H54 (cell line): Measurements from ENCODE around the gene KLRC2.
"Not testable (repeated sequence)": the region's sequence is repeated elsewhere in the genome, so short reads cannot be mapped to it uniquely, and the experiment has no call there.

Experiments used
- DNase-seq: peaks from one replicate; pipeline ENCODE4 v3.0.0; 2011; ENCODE audit warnings: low spot score, mixed read lengths; ENCODE audit not compliant: insufficient read length
- FAIRE-seq: peaks from 3 replicates; lab custom pipeline; 2011; peaks lifted over from hg19 to GRCh38; lab: Jason Lieb, UNC
- POLR2A ChIP-seq: IDR thresholded peaks from 2 replicates; pipeline ENCODE4 v1.6.1; 2011; ENCODE audit warnings: low read depth, mild to moderate bottlenecking, low read length

Gene KLRC2

GRCh38 chr12:10435816-10436215 is at the start of gene KLRC2:
Gene KLRC2, minus strand, starts transcription at chr12:10436010. Its CDS starts 24 bp downstream, at chr12:10435986.
- peak; percentile 94 for FAIRE-seq
- DNase-seq, result not testable (repeated sequence)

GRCh38 chr12:10481901-10482300 is 46.1 kb upstream of the KLRC2 start:
- FAIRE-seq, DNase-seq: not testable (repeated sequence)

GRCh38 chr12:10472808-10473207 is 37.0 kb upstream of the KLRC2 start:
- not testable (repeated sequence) for FAIRE-seq, DNase-seq

- no peak for TF ChIP-seq POLR2A
- DNase-seq, result no peak
- FAIRE-seq, result no peak
These were observed 33.9 kb upstream of the KLRC2 start for GRCh38 chr12:10469701-10470100.

GRCh38 chr12:10466311-10466710 is 30.5 kb upstream of the KLRC2 start:
- FAIRE-seq (no peak), DNase-seq (no peak)
- TF ChIP-seq POLR2A, result no peak

- DNase-seq (no peak), FAIRE-seq (no peak)
- no peak for TF ChIP-seq POLR2A
These were observed 21.9 kb upstream of the KLRC2 start for GRCh38 chr12:10457760-10458159.

- no peak for TF ChIP-seq POLR2A
- FAIRE-seq (no peak), DNase-seq (no peak)
These were observed 21.0 kb upstream of the KLRC2 start for GRCh38 chr12:10456856-10457255.

GRCh38 chr12:10455766-10456165 is 20.0 kb upstream of the KLRC2 start:
- no peak for FAIRE-seq
- DNase-seq, result no peak
- TF ChIP-seq POLR2A, result no peak

GRCh38 chr12:10454531-10454930 is 18.7 kb upstream of the KLRC2 start:
- TF ChIP-seq POLR2A, result no peak
- no peak for FAIRE-seq
- DNase-seq, result no peak

- DNase-seq (no peak), FAIRE-seq (no peak)
- TF ChIP-seq POLR2A, result no peak
These were observed 17.3 kb upstream of the KLRC2 start, which contains the start of gene KLRC1 for GRCh38 chr12:10453156-10453555. Gene KLRC1, minus strand, starts transcription at chr12:10453377. Its CDS starts 2,221 bp downstream, at chr12:10451156.

GRCh38 chr12:10448236-10448635 is 12.4 kb upstream of the KLRC2 start:
- FAIRE-seq (no peak), DNase-seq (no peak)
- no peak for TF ChIP-seq POLR2A

- peak; percentile 80 for FAIRE-seq
These were observed 10.2 kb upstream of the KLRC2 start for GRCh38 chr12:10446052-10446451.

GRCh38 chr12:10441144-10441543 is 5.3 kb upstream of the KLRC2 start:
- FAIRE-seq, result not testable (repeated sequence)

More at GRCh38 chr12:10446052-10446451, 10.2 kb upstream of the KLRC2 start:
- DNase-seq, result not testable (repeated sequence)

GRCh38 chr12:10439608-10440274 is 3.9 kb upstream of the KLRC2 start:
- not testable (repeated sequence) for DNase-seq
- FAIRE-seq, result peak; percentile 99

More at GRCh38 chr12:10441144-10441543, 5.3 kb upstream of the KLRC2 start:
- DNase-seq, result not testable (repeated sequence)

GRCh38 chr12:10437601-10438000 is 1.8 kb upstream of the KLRC2 start:
- peak; percentile 100 for FAIRE-seq
- DNase-seq, result not testable (repeated sequence)

GRCh38 chr12:10430623-10431022 is 5.2 kb downstream of the KLRC2 start:
- peak; percentile 84 for FAIRE-seq

GRCh38 chr12:10425938-10426337 is 9.9 kb downstream of the KLRC2 start:
- not testable (repeated sequence) for FAIRE-seq, DNase-seq

More at GRCh38 chr12:10430623-10431022, 5.2 kb downstream of the KLRC2 start:
- DNase-seq, result not testable (repeated sequence)

- DNase-seq, result not testable (repeated sequence)
- FAIRE-seq, result peak; percentile 94
These were observed 11.4 kb downstream of the KLRC2 start for GRCh38 chr12:10424260-10424899.

- peak; percentile 100 for FAIRE-seq
- DNase-seq, result not testable (repeated sequence)
These were observed 13.7 kb downstream of the KLRC2 start for GRCh38 chr12:10422159-10422558.

- FAIRE-seq, result peak; percentile 81
- DNase-seq, result not testable (repeated sequence)
These were observed 15.5 kb downstream of the KLRC2 start, which contains the start of gene KLRC3 for GRCh38 chr12:10420334-10420733. Gene KLRC3, minus strand, starts transcription at chr12:10420595. Its CDS starts 45 bp downstream, at chr12:10420550.
